ENCODE measurements around the gene LGALS7B. TPM values are rescaled to one million over a fixed set of nuclear protein-coding genes. Genes with fewer than 3 reads are reported as not detected.
A peak's percentile ranks its signal among the peaks of the same experiment; 100 is the strongest.
"Not testable (repeated sequence)": the region's sequence is repeated elsewhere in the genome, so short reads cannot be mapped to it uniquely, and the experiment has no call there.

Gene LGALS7B
- total RNA-seq, 1 donor from 2014 or later, result not detected

DNA sequence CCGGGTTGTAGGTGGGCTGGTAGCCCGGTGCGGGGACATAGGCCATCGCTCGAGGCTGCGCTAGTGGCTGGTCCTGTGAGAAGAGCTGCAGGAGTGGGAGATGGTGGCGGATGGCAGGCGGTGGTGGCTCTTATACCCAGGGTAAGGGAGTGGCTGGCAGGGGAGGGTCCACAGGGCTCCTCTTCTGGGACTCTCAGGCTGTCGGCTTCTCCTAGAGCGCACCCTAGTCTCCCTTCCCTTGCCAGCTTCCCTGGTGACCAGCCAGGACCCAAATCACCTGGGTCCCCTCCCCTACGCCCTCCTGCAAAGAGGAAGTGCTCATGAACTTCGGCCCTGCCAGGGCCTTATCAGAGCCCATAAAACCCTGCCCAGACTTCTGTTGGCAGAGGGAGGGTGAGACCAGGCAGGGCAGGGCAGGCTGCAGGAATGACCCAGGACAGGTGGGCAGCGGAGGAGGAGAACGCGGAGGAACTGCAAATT, 23.9 kb downstream of the LGALS7B start, which contains the start of gene LGALS4:
TSS of gene LGALS4 (minus strand) at position 105 of the 480 bp plus-strand sequence. CDS start at position 46, 59 bp downstream.
- Mint-ChIP-seq H3K4me3 (no peak within 1 kb of the TSS), H3K4me1 (no peaks in the 10 kb centered on the region), H3K27ac (peak within 1 kb of the TSS; percentile 2), H3K9me3 (no peaks in the 10 kb centered on the region), H3K36me3 (ENCODE audit: low read depth) (peaks cover 38% of the 10 kb centered on the region), H3K27me3 (no peaks in the 10 kb centered on the region)
- ATAC-seq (ENCODE audit: low read depth), result no peak
- ChIA-PET POLR2A (no interaction called here), CTCF (no interaction called here)
- intact Hi-C loops (cut with micrococcal nuclease), result no loop called here
- DNase-seq, result no peak
- TF ChIP-seq, protein P1, sequence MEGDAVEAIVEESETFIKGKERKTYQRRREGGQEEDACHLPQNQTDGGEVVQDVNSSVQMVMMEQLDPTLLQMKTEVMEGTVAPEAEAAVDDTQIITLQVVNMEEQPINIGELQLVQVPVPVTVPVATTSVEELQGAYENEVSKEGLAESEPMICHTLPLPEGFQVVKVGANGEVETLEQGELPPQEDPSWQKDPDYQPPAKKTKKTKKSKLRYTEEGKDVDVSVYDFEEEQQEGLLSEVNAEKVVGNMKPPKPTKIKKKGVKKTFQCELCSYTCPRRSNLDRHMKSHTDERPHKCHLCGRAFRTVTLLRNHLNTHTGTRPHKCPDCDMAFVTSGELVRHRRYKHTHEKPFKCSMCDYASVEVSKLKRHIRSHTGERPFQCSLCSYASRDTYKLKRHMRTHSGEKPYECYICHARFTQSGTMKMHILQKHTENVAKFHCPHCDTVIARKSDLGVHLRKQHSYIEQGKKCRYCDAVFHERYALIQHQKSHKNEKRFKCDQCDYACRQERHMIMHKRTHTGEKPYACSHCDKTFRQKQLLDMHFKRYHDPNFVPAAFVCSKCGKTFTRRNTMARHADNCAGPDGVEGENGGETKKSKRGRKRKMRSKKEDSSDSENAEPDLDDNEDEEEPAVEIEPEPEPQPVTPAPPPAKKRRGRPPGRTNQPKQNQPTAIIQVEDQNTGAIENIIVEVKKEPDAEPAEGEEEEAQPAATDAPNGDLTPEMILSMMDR (IDR thresholded peaks at IDR 0.05), result no peak

DNA sequence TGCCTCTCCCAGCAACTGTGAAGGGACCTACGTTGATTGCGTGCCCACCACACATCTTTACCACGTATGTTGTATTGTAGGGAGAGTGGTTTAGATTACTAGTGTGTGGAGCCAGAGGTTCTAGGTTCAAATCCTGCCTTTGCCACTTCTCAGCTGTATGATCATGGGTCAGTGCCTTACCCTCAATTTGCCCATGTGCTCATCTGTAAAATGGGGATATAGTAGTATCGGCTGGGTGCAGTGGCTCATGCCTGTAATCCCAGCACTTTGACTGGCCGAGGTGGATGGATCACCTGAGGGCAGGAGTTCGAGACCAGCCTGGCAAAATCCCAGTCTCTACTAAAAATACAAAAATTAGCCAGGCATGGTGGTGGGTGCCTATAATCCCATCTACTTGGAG, 24.3 kb downstream of the LGALS7B start:
- CTCF ChIA-PET, result no interaction called here
- intact Hi-C loops (cut with micrococcal nuclease), result no loop called here
- DNase-seq, result no peak
- Mint-ChIP-seq H3K36me3 (ENCODE audit: low read depth) (peaks cover 42% of the 10 kb centered on the region), H3K27me3 (no peaks in the 10 kb centered on the region), H3K9me3 (no peaks in the 10 kb centered on the region), H3K4me1 (no peaks in the 10 kb centered on the region), H3K27ac (no peak overlapping the region), H3K4me3 (no peak overlapping the region)
- no peak for ATAC-seq (ENCODE audit: low read depth)
- POLR2A ChIA-PET, result no interaction called here
- TF ChIP-seq, protein P1 (IDR thresholded peaks at IDR 0.05), result no peak

DNA sequence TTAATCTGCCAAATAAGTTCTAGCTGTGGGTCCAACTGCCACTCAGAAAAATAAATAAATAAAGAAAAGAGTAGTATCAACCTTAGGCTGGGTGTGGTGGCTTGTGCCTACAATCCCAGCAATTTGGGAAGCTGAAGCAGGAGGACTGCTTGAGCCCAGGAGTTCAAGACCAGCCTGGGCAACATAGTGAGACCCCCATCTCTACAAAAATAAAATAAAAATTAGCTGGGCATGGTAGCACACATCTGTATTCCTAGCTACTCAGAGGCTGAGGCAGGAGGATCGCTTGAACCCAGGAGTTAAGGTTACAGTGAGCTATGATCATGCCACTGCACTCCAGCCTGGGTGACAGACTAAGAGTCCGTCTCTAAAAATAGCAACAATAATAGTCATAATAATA, 24.9 kb downstream of the LGALS7B start:
- ChIA-PET CTCF (interaction anchor here (0.7 kb wide), 1 partner anchor 56 kb away, joined by 3 read pairs; no protein-coding TSS in a partner anchor), POLR2A (interaction anchor here (1.0 kb wide), 1 partner anchor 28 kb away, joined by 3 read pairs; no protein-coding TSS in a partner anchor)
- DNase-seq; intact Hi-C loops (cut with micrococcal nuclease); H3K9me3 Mint-ChIP-seq; H3K4me1 Mint-ChIP-seq; H3K27ac Mint-ChIP-seq; ATAC-seq (ENCODE audit: low read depth); H3K27me3 Mint-ChIP-seq; H3K4me3 Mint-ChIP-seq: not testable (repeated sequence)
- peaks cover 42% of the 10 kb centered on the region for H3K36me3 Mint-ChIP-seq (ENCODE audit: low read depth)

DNA sequence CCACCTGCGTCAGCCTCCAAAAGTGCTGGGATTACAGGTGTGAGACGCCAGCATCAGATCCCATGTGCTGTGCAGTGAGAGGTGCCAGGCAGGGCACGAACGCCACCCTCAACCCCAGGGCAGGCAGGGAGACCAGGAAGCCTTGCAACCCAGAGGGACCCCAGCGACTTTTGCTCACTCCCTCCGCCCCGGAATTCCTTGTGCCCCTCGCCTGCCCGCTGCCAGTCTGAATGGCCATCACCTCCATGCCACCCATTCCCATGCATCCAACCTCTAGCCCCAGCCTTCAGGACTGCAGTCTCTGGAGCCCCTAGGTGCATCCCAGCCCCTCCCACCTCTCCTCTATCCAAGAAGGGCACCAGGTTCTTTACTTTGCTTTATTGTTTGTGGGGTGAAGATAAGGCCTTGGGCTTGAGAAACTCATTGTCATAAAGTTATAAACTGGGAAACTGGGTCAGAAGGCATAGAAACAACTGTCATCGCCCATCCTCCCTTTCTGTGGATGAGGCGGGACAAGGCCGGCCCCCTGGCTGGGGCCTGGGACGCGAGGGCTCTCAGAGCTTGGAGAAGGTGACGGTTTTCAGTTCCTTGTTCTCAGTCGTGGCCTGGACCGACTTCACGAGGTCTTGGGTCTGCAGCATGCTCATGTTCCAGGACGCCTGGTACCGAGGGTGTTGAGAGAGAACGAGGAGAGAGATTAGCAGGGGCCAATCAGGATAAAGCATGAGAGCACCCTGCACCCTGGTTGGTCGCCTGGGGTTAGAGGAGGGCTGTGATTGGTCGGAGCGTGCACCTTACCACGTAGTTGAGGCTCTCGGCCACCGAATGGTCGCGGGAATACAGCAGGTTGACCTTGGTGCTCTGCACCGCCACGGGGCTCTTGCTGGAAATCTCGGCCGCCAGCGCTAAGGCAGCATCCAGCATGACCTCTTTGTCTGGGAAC, 26.3 kb downstream of the LGALS7B start:
- TF ChIP-seq, protein P1 (IDR thresholded peaks at IDR 0.05), result no peak
- POLR2A ChIA-PET, result interaction anchor here (1.0 kb wide), 1 partner anchor 27 kb away, joined by 3 read pairs; no protein-coding TSS in a partner anchor
- no peaks in the 10 kb centered on the region for H3K27me3 Mint-ChIP-seq
- ATAC-seq (ENCODE audit: low read depth), result no peak
- H3K9me3 Mint-ChIP-seq, result no peaks in the 10 kb centered on the region
- DNase-seq, result no peak
- CTCF ChIA-PET, result no interaction called here
- no peak overlapping the region for H3K27ac Mint-ChIP-seq
- no peak overlapping the region for H3K4me3 Mint-ChIP-seq
- H3K4me1 Mint-ChIP-seq, result no peaks in the 10 kb centered on the region
- H3K36me3 Mint-ChIP-seq (ENCODE audit: low read depth), result peaks cover 42% of the 10 kb centered on the region
- intact Hi-C loops (cut with micrococcal nuclease), result no loop called here

DNA sequence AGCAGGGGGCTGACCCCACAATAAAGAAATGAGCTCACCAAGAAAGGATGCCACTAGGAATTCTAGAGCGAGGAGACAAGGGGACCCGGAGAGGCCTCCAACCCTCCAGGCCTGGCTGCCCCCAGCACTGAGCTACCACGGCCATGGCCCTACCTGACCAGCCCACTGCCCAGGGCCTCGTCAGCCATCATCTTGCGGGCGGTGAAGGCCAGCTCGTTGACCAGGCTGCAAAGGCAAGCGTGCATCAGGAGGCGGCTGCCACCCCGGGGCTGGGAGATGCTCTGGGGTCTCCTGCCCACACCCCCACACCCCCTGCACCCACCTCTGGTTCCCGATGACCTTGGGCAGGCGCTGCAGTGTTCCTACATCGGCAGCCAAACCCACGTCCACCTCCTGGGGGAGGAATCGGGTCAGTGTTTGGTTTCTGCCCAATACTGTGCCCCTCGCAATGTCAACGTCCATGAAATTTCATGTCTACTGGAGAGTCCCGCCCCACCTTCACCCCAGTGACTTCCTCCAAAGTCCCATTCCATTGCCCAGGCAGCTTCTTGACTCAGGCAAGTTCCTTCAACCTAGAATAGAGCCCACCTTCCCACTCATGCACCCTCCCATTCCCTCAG, 27.2 kb downstream of the LGALS7B start:
- DNase-seq (no peak), ATAC-seq (ENCODE audit: low read depth) (no peak)
- no peaks in the 10 kb centered on the region for H3K27me3 Mint-ChIP-seq
- ChIA-PET CTCF (no interaction called here), POLR2A (no interaction called here)
- no peaks in the 10 kb centered on the region for H3K9me3 Mint-ChIP-seq
- H3K36me3 Mint-ChIP-seq (ENCODE audit: low read depth), result peaks cover 51% of the 10 kb centered on the region
- TF ChIP-seq, protein P1 (IDR thresholded peaks at IDR 0.05), result no peak
- peaks cover 6% of the 10 kb centered on the region for H3K4me1 Mint-ChIP-seq
- no peak overlapping the region for H3K4me3 Mint-ChIP-seq
- H3K27ac Mint-ChIP-seq, result no peak overlapping the region
- intact Hi-C loops (cut with micrococcal nuclease), result no loop called here

All from activated B cell treated with CpG ODN at 0.5 μM for 24 hours (primary cell).